Measurements from ENCODE around the gene FPR2.

GRCh38 chr19:51802775-51803174 lies 41.8 kb downstream of the FPR2 start:
- TF ChIP-seq CTCF (IDR thresholded peaks at IDR 0.05; ENCODE audit: poor library complexity, severe bottlenecking) = no peak
- TF ChIP-seq EZH2 (IDR thresholded peaks at IDR 0.05; ENCODE audit: borderline replicate concordance, insufficient read depth, low read length, poor library complexity, severe bottlenecking) = no peak
- TF ChIP-seq SMC3 (conservative IDR thresholded peaks at IDR 0.05; ENCODE audit: poor library complexity) = no peak
- no peak for TF ChIP-seq POLR2AphosphoS5 (IDR thresholded peaks at IDR 0.05)
- no peak for TF ChIP-seq EP300 (conservative IDR thresholded peaks at IDR 0.05; ENCODE audit: poor library complexity, severe bottlenecking)
- TF ChIP-seq REST (IDR thresholded peaks at IDR 0.05; ENCODE audit: borderline replicate concordance) = no peak
- TF ChIP-seq TAF1 (IDR thresholded peaks at IDR 0.05; ENCODE audit: low read depth) = no peak
- no peak for TF ChIP-seq RAD21 (conservative IDR thresholded peaks at IDR 0.05)
